HG03342 (cell line): ENCODE measurements around the gene KIAA0930.

Source experiments
- ATAC-seq: cut with Tn5 transposase; IDR thresholded peaks from one replicate; pipeline ENCODE4 v1.9.1; 2021; ENCODE audit warnings: mild to moderate bottlenecking, moderate library complexity; ENCODE audit not compliant: unreplicated experiment

KIAA0930 gene

GRCh38 chr22:45154383-45154782 lies 86.3 kb downstream of the KIAA0930 start:
- ATAC-seq: no peak

- ATAC-seq: no peak
Observed at GRCh38 chr22:45151503-45151902, 89.2 kb downstream of the KIAA0930 start.

GRCh38 chr22:45150139-45150538 lies 90.6 kb downstream of the KIAA0930 start:
- ATAC-seq: no peak

- no peak for ATAC-seq
Observed at GRCh38 chr22:45149671-45150070, 91.0 kb downstream of the KIAA0930 start.

- no peak for ATAC-seq
Observed at GRCh38 chr22:45144916-45145315, 95.8 kb downstream of the KIAA0930 start.

GRCh38 chr22:45142376-45142775 lies 98.3 kb downstream of the KIAA0930 start:
- no peak for ATAC-seq
